HepG2 (cell line): ENCODE data around the gene CDHR3. TPM values are rescaled to one million over a fixed set of nuclear protein-coding genes. Genes with fewer than 3 reads are reported as not detected.

ENCODE experiments used
- ATAC-seq: fragments of 200-7000 bp; cut with Tn5 transposase; 3 replicates; pipeline ENCODE4 v1.9.1; 2020; ENCODE audit warnings: mild to moderate bottlenecking, moderate library complexity
- BruUV-seq: library from RNA; stranded (reverse); fragments of 400-500 nt; replicated peaks from 2 replicates; lab custom pipeline; 2021; lab: Mats Ljungman, UMichigan
- CTCF ChIA-PET: fragments of 300-600 bp; formaldehyde crosslinking; extraction: SDS; loops from one replicate; lab custom pipeline; 2021; ENCODE audit warnings: low total read pairs, inconsistent platforms, low intra/inter-chr PET ratio; lab: Yijun Ruan, JAX
- POLR2A ChIA-PET: fragments of 350-600 bp; sonication (Branson Sonifier 250); formaldehyde crosslinking; loops from one replicate; lab custom pipeline; 2020; ENCODE audit warnings: antibody characterized with exemption, inconsistent platforms; lab: Yijun Ruan, JAX
- DNase-seq: peaks from one replicate; pipeline ENCODE4 v3.0.0-alpha.2; 2015; ENCODE audit warnings: low spot score
- FAIRE-seq: peaks from 3 replicates; lab custom pipeline; 2011; peaks lifted over from hg19 to GRCh38; lab: Jason Lieb, UNC
- H2AFZ ChIP-seq: one replicate; pipeline ENCODE4 v1.6.1; 2011; ENCODE audit warnings: low read length, inconsistent platforms
- H3K27ac ChIP-seq: fragments of 300-600 bp; 3 replicates; pipeline ENCODE4 v1.8.0; 2011; ENCODE audit warnings: mixed run types, mild to moderate bottlenecking, mixed read lengths, low read length, inconsistent platforms; ENCODE audit not compliant: insufficient read depth; ENCODE audit errors: extremely low read length
- H3K27me3 ChIP-seq, 2 experiments: fragments of 200-600 bp in 1 of 2; 2 replicates in 1 of 2; 3 replicates in 1 of 2; pipeline versions ENCODE4 v1.6.0 to v1.8.0; 2011; ENCODE audit warnings: low read length in 2 of 2, mild to moderate bottlenecking in 2 of 2, moderate library complexity in 2 of 2, inconsistent platforms in 1 of 2; ENCODE audit not compliant: insufficient read depth in 2 of 2, control insufficient read depth in 1 of 2
- H3K36me3 ChIP-seq, 2 experiments: fragments of 200-600 bp in 1 of 2; replicated peaks in 1 of 2; 2 replicates in 1 of 2; 3 replicates in 1 of 2; pipeline versions ENCODE4 v1.5.1 to v1.8.0; 2011; ENCODE audit warnings: low read length in 2 of 2, inconsistent platforms in 1 of 2; ENCODE audit not compliant: insufficient read depth in 2 of 2, control insufficient read depth in 1 of 2
- H3K4me1 ChIP-seq: 2 replicates; pipeline ENCODE4 v1.5.1; 2012; ENCODE audit warnings: low read length, inconsistent platforms; ENCODE audit not compliant: insufficient read depth
- H3K4me2 ChIP-seq: 2 replicates; pipeline ENCODE4 v1.6.0; 2011; ENCODE audit warnings: low read depth, low read length, inconsistent platforms
- H3K4me3 ChIP-seq, 3 experiments: fragments of 200-600 bp in 1 of 3; sonication (generic), shearing (Covaris generic) in 1 of 3; replicated peaks in 1 of 3; 2 replicates each; pipeline ENCODE4 v1.5.1; 2011 to 2016; ENCODE audit warnings: low read length in 3 of 3, inconsistent platforms in 2 of 3, low read depth in 2 of 3, mild to moderate bottlenecking in 2 of 3, control low read depth in 1 of 3, mixed read lengths in 1 of 3; ENCODE audit not compliant: insufficient read depth in 1 of 3
- H3K79me2 ChIP-seq: one replicate; pipeline ENCODE4 v1.6.1; 2011; ENCODE audit warnings: low read length, inconsistent platforms; ENCODE audit not compliant: insufficient read depth
- H3K9ac ChIP-seq: 2 replicates; pipeline ENCODE4 v1.6.0; 2011; ENCODE audit warnings: mild to moderate bottlenecking, low read depth, low read length, inconsistent platforms; ENCODE audit not compliant: insufficient read depth
- H3K9me3 ChIP-seq: 2 replicates; pipeline ENCODE4 v1.5.1; 2012; ENCODE audit warnings: mild to moderate bottlenecking, low read length
- H4K20me1 ChIP-seq: 2 replicates; pipeline ENCODE4 v1.6.0; 2011; ENCODE audit warnings: inconsistent platforms, mild to moderate bottlenecking, low read length, moderate library complexity; ENCODE audit not compliant: insufficient read depth
- ATF4 ChIP-seq, 2 experiments: fragments of 450-650 bp in 1 of 2; sonication (generic) in 1 of 2; formaldehyde crosslinking; IDR thresholded peaks; 2 replicates each; pipeline versions ENCODE4 v1.5.0 to v1.8.0; 2020 to 2022; ENCODE audit warnings: mild to moderate bottlenecking in 1 of 2, missing genetic modification reagents in 1 of 2
- EZH2 ChIP-seq: conservative IDR thresholded peaks from 2 replicates; pipeline ENCODE4 v1.6.1; 2012; ENCODE audit warnings: mild to moderate bottlenecking, low read depth, low read length, moderate library complexity
- FOXJ3 ChIP-seq: sonication (generic); formaldehyde crosslinking; IDR thresholded peaks from 2 replicates; pipeline ENCODE4 v1.4.0; 2020; ENCODE audit warnings: missing genetic modification reagents, mild to moderate bottlenecking, borderline replicate concordance
- GTF2F1 ChIP-seq: fragments of 150-350 bp; IDR thresholded peaks from 2 replicates; pipeline ENCODE4 v1.6.1; 2014; ENCODE audit warnings: low read length
- HDAC2 ChIP-seq: sonication (generic); formaldehyde crosslinking; IDR thresholded peaks from 2 replicates; pipeline ENCODE4 v1.4.0; 2020; ENCODE audit warnings: missing genetic modification reagents
- PTBP1 ChIP-seq: fragments of 200-400 bp; formaldehyde crosslinking; IDR thresholded peaks from 2 replicates; pipeline ENCODE4 v1.6.1; 2018; ENCODE audit warnings: low read length, low read depth; ENCODE audit not compliant: poor library complexity, severe bottlenecking
- SRSF9 ChIP-seq: fragments of 200-400 bp; formaldehyde crosslinking; IDR thresholded peaks from 2 replicates; pipeline ENCODE4 v1.6.1; 2018; ENCODE audit warnings: borderline replicate concordance, mild to moderate bottlenecking, low read depth, low read length; ENCODE audit not compliant: insufficient read depth, poor library complexity, severe bottlenecking
- ZFP1 ChIP-seq: IDR thresholded peaks from 2 replicates; pipeline ENCODE4 v1.6.1; 2016
- ZFP37 ChIP-seq: sonication (generic); formaldehyde crosslinking; IDR thresholded peaks from 2 replicates; pipeline ENCODE4 v1.4.0; 2020; ENCODE audit warnings: missing genetic modification reagents, borderline replicate concordance
- ZNF432 ChIP-seq: sonication (generic); formaldehyde crosslinking; IDR thresholded peaks from 2 replicates; pipeline ENCODE4 v1.5.0; 2020; ENCODE audit warnings: missing genetic modification reagents, mild to moderate bottlenecking, borderline replicate concordance
- ZNF549 ChIP-seq: sonication (generic); formaldehyde crosslinking; IDR thresholded peaks from 2 replicates; pipeline ENCODE4 v1.5.0; 2020; ENCODE audit warnings: missing genetic modification reagents
- ZNF790 ChIP-seq: sonication (generic); formaldehyde crosslinking; IDR thresholded peaks from 2 replicates; pipeline ENCODE4 v1.8.0; 2022; ENCODE audit warnings: missing genetic modification reagents, mild to moderate bottlenecking, borderline replicate concordance
- whole genome bisulfite sequencing: methylation state at CpG from one replicate; pipeline ENCODE4 v1.1.6; 2017; ENCODE audit warnings: low lambda C conversion rate; 5-methylcytosine and 5-hydroxymethylcytosine counted together
- in situ Hi-C: cut with HindIII; loops from 2 replicates; pipeline ENCODE4 v1.10.0; 2017; ENCODE audit warnings: low pct_unique_long_range_greater_than_20kb; ENCODE audit not compliant: extremely low pct_ligation_motif_present
- intact Hi-C: fragments of 100-400 bp; cut with micrococcal nuclease; formaldehyde crosslinking; loops from one replicate; pipeline ENCODE4 v1.10.0; 2022; ENCODE audit not compliant: unreplicated experiment
- polyA plus RNA-seq, 8 experiments: library from polyadenylated mRNA; depleted of rRNA in 3 of 8; stranded (reverse) in 7 of 8; unstranded in 1 of 8; fragments of >200 nt; fragmentation: Illumina TruSeq in 4 of 8; extraction: Trizol in 4 of 8; gene quantifications; 2 replicates each; pipeline versions ENCODE4 v1.2.1 to v1.2.3, GENCODE V29; 2011 to 2016; ENCODE audit warnings: low read depth in 4 of 8, missing spikeins in 1 of 8, mixed read lengths in 1 of 8; ENCODE audit not compliant: insufficient read depth in 1 of 8
- total RNA-seq, 5 experiments: library from RNA; depleted of rRNA; stranded (reverse); fragments of >200 nt; fragmentation: Illumina TruSeq; extraction: Trizol; gene quantifications; 2 replicates each; pipeline ENCODE4 v1.2.3, GENCODE V29; 2016; ENCODE audit warnings: low read depth in 1 of 5
- TF ChIP-seq, protein P1 (sequence below): sonication (generic); formaldehyde crosslinking; IDR thresholded peaks from 2 replicates; pipeline ENCODE4 v1.8.1; 2023; ENCODE audit warnings: mild to moderate bottlenecking, missing genetic modification reagents, borderline replicate concordance
- TF ChIP-seq, protein P2 (sequence below): sonication (generic); formaldehyde crosslinking; IDR thresholded peaks from 2 replicates; pipeline ENCODE4 v1.5.1; 2020; ENCODE audit warnings: missing genetic modification reagents, mild to moderate bottlenecking, borderline replicate concordance

The CDHR3 gene
- total and polyA plus RNA-seq, 2 of the 13 experiments (the other 11 are each of a cell fraction or from before 2014, with no cell fraction given): 6.5 to 11.8 TPM

GRCh38 chr7:105985229-105985628, 22.2 kb downstream of the CDHR3 start:
- no peak overlapping the region for H3K9ac ChIP-seq
- no peak overlapping the region for H3K4me2 ChIP-seq
- H3K27ac ChIP-seq: no peak overlapping the region
- ATAC-seq (no peak), FAIRE-seq (no peak), DNase-seq (no peak)
- peaks cover 5% of the 10 kb centered on the region; the same call in 1 of the 2 replicates for H3K4me1 ChIP-seq
- no peak overlapping the region for H2AFZ ChIP-seq
- H3K36me3 ChIP-seq: no peaks in the 10 kb centered on the region
- no TSS peak for BruUV-seq
- WGBS: 76% methylated on average over 4 of the region's 4 CpGs
- no peaks in the 10 kb centered on the region for H3K79me2 ChIP-seq
- CTCF ChIA-PET: no interaction called here
- no peaks in the 10 kb centered on the region for H3K27me3 ChIP-seq
- in situ Hi-C loops: no loop called here
- no peaks in the 10 kb centered on the region for H3K9me3 ChIP-seq
- TF ChIP-seq GTF2F1 (no peak), ZNF432 (no peak), ZNF549 (CRISPR knock-in tag) (no peak), SRSF9 (no peak), EZH2 (no peak), ZFP1 (CRISPR knock-in tag) (no peak), PTBP1 (no peak), ATF4 (CRISPR knock-in tag; IDR thresholded peaks at IDR 0.05) (no peak), ZFP37 (CRISPR knock-in tag) (no peak), ZNF790 (CRISPR knock-in tag) (no peak), HDAC2 (no peak), FOXJ3 (no peak)
- TF ChIP-seq, protein P1, sequence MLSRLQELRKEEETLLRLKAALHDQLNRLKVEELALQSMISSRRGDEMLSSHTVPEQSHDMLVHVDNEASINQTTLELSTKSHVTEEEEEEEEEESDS (CRISPR knock-in tag): no peak
- TF ChIP-seq, protein P2, sequence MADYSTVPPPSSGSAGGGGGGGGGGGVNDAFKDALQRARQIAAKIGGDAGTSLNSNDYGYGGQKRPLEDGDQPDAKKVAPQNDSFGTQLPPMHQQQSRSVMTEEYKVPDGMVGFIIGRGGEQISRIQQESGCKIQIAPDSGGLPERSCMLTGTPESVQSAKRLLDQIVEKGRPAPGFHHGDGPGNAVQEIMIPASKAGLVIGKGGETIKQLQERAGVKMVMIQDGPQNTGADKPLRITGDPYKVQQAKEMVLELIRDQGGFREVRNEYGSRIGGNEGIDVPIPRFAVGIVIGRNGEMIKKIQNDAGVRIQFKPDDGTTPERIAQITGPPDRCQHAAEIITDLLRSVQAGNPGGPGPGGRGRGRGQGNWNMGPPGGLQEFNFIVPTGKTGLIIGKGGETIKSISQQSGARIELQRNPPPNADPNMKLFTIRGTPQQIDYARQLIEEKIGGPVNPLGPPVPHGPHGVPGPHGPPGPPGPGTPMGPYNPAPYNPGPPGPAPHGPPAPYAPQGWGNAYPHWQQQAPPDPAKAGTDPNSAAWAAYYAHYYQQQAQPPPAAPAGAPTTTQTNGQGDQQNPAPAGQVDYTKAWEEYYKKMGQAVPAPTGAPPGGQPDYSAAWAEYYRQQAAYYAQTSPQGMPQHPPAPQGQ (CRISPR knock-in tag): no peak
- POLR2A ChIA-PET: no interaction called here
- intact Hi-C loops: no loop called here
- H4K20me1 ChIP-seq: no peaks in the 10 kb centered on the region
- no peak overlapping the region for H3K4me3 ChIP-seq
